Nephron (organoid): ENCODE results near the gene SKA2.

Experiments
- H3K27ac Mint-ChIP-seq, 3 experiments: 2 replicates each; pipeline ENCODE4 v1.8.0; 2020; ENCODE audit warnings: mixed read lengths in 3 of 3, mild to moderate bottlenecking in 2 of 3, moderate library complexity in 1 of 3
- H3K27me3 Mint-ChIP-seq: 2 replicates; pipeline ENCODE4 v1.8.0; 2021; ENCODE audit warnings: low read depth, mild to moderate bottlenecking, moderate library complexity, mixed read lengths
- H3K36me3 Mint-ChIP-seq: 2 replicates; pipeline ENCODE4 v1.8.0; 2020; ENCODE audit warnings: low read depth, mixed read lengths
- H3K4me1 Mint-ChIP-seq: 2 replicates; pipeline ENCODE4 v1.8.0; 2020; ENCODE audit warnings: mixed read lengths
- H3K4me3 Mint-ChIP-seq, 3 experiments: 2 replicates each; pipeline ENCODE4 v1.8.0; 2020; ENCODE audit warnings: mild to moderate bottlenecking in 3 of 3, mixed read lengths in 3 of 3, moderate library complexity in 2 of 3
- H3K9me3 Mint-ChIP-seq: 2 replicates; pipeline ENCODE4 v1.8.0; 2020; ENCODE audit warnings: mixed read lengths
- TF ChIP-seq, protein P1 (sequence below), 3 experiments: fragments of 200-600 bp; sonication (generic); IDR thresholded peaks; one replicate each; pipeline ENCODE4 v1.5.0; 2021; ENCODE audit warnings: antibody characterized with exemption in 3 of 3; ENCODE audit not compliant: unreplicated experiment in 3 of 3

SKA2 gene

DNA sequence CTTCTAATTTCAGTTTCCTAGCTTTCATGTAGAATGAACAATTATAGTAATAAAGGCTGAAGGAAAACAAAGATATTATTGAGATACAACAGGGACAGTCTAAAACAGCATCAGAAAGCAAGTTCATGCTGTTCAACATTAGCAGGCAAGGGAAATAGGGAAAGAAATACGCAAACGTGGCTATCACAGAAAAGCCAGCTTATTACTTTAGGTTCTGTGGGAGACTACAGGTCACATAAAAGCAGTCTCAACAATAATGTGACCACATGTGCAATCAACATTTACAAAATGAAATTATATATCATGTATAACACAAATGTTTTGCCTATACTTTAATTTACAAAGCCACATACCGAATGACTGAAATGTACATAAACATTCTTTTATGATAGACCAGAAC, 43.4 kb downstream of the SKA2 start:
- no peak overlapping the region for H3K4me3 Mint-ChIP-seq
- H3K9me3 Mint-ChIP-seq: no peaks in the 10 kb centered on the region
- TF ChIP-seq, protein P1, sequence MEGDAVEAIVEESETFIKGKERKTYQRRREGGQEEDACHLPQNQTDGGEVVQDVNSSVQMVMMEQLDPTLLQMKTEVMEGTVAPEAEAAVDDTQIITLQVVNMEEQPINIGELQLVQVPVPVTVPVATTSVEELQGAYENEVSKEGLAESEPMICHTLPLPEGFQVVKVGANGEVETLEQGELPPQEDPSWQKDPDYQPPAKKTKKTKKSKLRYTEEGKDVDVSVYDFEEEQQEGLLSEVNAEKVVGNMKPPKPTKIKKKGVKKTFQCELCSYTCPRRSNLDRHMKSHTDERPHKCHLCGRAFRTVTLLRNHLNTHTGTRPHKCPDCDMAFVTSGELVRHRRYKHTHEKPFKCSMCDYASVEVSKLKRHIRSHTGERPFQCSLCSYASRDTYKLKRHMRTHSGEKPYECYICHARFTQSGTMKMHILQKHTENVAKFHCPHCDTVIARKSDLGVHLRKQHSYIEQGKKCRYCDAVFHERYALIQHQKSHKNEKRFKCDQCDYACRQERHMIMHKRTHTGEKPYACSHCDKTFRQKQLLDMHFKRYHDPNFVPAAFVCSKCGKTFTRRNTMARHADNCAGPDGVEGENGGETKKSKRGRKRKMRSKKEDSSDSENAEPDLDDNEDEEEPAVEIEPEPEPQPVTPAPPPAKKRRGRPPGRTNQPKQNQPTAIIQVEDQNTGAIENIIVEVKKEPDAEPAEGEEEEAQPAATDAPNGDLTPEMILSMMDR (IDR thresholded peaks at IDR 0.05; ENCODE audit: unreplicated experiment in 3 of 3): no peak
- H3K4me1 Mint-ChIP-seq: no peaks in the 10 kb centered on the region
- no peak overlapping the region for H3K27ac Mint-ChIP-seq
- peaks cover 38% of the 10 kb centered on the region for H3K36me3 Mint-ChIP-seq
- H3K27me3 Mint-ChIP-seq: no peaks in the 10 kb centered on the region

DNA sequence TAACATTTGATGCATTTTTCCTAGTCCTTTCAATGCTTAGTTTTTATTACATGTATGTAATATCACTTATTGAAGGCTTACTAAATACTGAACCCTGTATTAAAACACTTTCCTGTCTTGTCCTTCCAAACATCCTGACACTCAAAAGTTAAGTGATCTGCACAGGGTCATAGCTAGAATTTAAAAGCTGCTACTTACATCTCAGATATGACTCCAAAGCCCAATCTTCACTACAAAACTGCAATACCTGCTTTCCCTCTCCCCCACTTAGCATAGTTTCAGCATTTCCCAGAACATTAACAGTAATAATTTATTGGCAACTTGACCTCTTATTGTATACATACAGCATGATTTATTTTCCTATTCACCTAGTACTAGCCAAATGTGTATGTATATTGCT, 44.0 kb downstream of the SKA2 start:
- TF ChIP-seq, protein P1 (IDR thresholded peaks at IDR 0.05; ENCODE audit: unreplicated experiment in 3 of 3): no peak
- no peaks in the 10 kb centered on the region for H3K9me3 Mint-ChIP-seq
- no peaks in the 10 kb centered on the region for H3K27me3 Mint-ChIP-seq
- H3K27ac Mint-ChIP-seq: no peak overlapping the region
- no peak overlapping the region for H3K4me3 Mint-ChIP-seq
- peaks cover under 1% of the 10 kb centered on the region for H3K4me1 Mint-ChIP-seq
- H3K36me3 Mint-ChIP-seq: peaks cover 38% of the 10 kb centered on the region

DNA sequence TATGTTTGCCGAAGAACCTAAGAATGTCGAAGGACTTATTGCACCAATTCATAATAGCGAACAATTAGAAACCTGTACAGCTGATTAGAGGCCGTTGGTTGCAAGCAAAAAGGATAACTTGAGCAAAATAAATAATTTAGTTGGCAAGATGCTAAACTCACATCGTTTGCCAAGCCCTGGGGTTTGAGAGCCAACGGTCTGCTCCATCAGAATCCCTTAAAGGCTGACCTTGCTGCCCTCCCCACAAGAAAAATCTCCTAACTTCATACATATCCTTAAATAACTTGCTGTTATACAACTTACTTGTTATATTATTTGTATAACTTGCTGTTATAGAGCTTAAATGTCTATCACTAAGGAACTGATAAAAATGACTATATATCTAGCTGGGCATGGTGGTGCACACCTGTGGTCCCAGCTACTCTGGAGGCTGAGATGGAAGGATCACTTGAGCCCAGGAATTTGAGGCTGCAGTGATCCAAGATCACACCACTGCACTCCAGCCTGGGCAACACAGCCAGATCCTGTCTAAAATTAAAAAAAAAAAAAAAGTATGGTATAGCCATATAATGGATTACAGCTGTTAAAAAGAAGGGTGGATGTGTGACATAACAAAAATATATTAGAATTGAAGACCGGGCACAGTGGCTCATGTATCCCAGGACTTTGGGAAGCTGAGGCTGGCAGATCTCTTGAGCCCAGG, 46.4 kb downstream of the SKA2 start:
- H3K4me1 Mint-ChIP-seq: peaks cover 15% of the 10 kb centered on the region
- no peaks in the 10 kb centered on the region for H3K27me3 Mint-ChIP-seq
- peaks cover 32% of the 10 kb centered on the region for H3K36me3 Mint-ChIP-seq
- H3K27ac Mint-ChIP-seq: peak overlapping the region in 1 of 3 experiments; percentile 41
- H3K9me3 Mint-ChIP-seq: no peaks in the 10 kb centered on the region
- TF ChIP-seq, protein P1 (IDR thresholded peaks at IDR 0.05; ENCODE audit: unreplicated experiment in 3 of 3): no peak
- peak overlapping the region in 2 of 3 experiments; percentile 29 to 32 for H3K4me3 Mint-ChIP-seq

DNA sequence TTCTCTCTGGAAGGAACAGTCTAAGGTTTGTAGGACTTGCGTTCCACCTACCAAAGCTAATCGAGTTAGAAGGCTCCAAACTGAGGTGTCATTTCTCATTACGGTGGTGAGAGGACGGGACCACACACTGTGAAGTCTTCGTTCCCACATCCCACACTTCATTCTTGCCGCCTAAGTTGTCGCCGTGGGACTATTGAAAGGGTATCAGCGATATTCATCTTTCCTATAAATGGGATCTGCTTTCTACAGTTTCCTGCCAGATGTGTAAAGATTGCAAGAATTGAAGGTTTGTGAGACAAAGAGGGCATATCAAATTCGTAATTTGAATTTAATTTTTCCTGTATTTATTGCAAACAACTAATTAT, 47.7 kb downstream of the SKA2 start:
- TF ChIP-seq, protein P1 (IDR thresholded peaks at IDR 0.05; ENCODE audit: unreplicated experiment in 3 of 3): no peak
- Mint-ChIP-seq H3K4me3 (peak overlapping the region; percentile 93 to 95 (median 93)), H3K9me3 (no peaks in the 10 kb centered on the region), H3K4me1 (peaks cover 15% of the 10 kb centered on the region), H3K27ac (peak overlapping the region; percentile 61 to 85 (median 84)), H3K27me3 (no peaks in the 10 kb centered on the region), H3K36me3 (peaks cover 32% of the 10 kb centered on the region)

DNA sequence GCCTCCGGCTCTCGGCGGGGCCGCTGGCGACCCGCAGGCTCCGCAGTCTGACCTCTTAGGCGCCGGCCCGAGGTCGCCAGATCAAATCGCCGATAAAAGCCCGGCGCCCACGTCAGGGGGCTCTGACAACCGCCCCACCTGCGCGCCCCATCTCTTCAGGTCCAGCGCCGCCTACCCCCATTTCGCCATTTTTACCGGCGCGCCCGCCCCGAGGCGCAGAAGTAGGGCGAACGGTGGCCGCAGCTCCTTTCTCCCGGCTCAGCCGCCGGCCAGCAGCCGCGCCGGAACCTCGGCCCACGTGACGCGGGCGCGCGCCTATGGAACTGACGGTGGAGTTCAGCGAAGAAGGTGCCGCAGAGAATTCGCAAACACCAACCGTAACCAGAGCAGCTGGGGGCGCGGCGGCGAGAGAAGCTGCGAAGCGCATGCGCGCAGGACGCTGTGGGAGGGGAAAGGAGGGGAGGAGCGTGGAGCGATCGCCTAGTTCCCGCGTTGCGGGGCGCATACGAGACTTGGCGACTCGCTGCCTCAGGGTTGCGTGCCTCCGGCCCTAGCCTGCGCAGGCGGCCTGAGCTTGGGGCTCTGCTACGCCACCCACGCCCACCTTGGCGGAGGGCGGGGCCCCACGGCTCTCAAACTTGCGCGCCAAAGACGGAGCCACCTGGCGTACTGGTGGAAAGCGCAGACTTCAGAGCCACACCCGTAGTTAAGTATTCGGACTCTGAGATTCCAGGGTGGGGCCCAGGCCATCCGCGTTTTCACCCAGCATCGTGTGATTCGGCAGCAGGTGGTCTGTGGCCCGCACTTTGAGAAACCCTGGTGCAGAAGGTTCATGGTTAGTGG, 48.3 kb downstream of the SKA2 start, which contains the start of gene TRIM37:
TSS of gene TRIM37 (minus strand) at position 418 of the 843 bp plus-strand sequence. CDS start 419 bp downstream, outside the sequence.
- no peaks in the 10 kb centered on the region for H3K9me3 Mint-ChIP-seq
- peak within 1 kb of the TSS; percentile 61 to 90 (median 85) for H3K27ac Mint-ChIP-seq
- no peaks in the 10 kb centered on the region for H3K27me3 Mint-ChIP-seq
- H3K4me3 Mint-ChIP-seq: peak within 1 kb of the TSS; percentile 93 to 95 (median 93)
- peaks cover 30% of the 10 kb centered on the region for H3K36me3 Mint-ChIP-seq
- H3K4me1 Mint-ChIP-seq: peaks cover 15% of the 10 kb centered on the region
- TF ChIP-seq, protein P1 (IDR thresholded peaks at IDR 0.05; ENCODE audit: unreplicated experiment in 3 of 3): peak in 1 of 3 experiments; percentile 4
